GM18526 (cell line): ENCODE results near the gene LGALS7.

Experiments
- POLR2A ChIP-seq: IDR thresholded peaks from 3 replicates; pipeline ENCODE4 v1.6.1; 2011; ENCODE audit not compliant: insufficient read length; ENCODE audit errors: extremely low read depth

Gene LGALS7

GRCh38 chr19:38801359-38802095 is 28.2 kb upstream of the LGALS7 start:
- TF ChIP-seq POLR2A = no peak

- TF ChIP-seq POLR2A = no peak
These were observed 27.4 kb upstream of the LGALS7 start for GRCh38 chr19:38800577-38801347.

- TF ChIP-seq POLR2A = no peak
These were observed 25.8 kb upstream of the LGALS7 start for GRCh38 chr19:38799104-38799503.

GRCh38 chr19:38796154-38796553 is 22.8 kb upstream of the LGALS7 start:
- TF ChIP-seq POLR2A = no peak

GRCh38 chr19:38795549-38795948 is 22.2 kb upstream of the LGALS7 start:
- no peak for TF ChIP-seq POLR2A

GRCh38 chr19:38793671-38794070 is 20.4 kb upstream of the LGALS7 start:
- TF ChIP-seq POLR2A = no peak

- TF ChIP-seq POLR2A = no peak
These were observed 19.9 kb upstream of the LGALS7 start for GRCh38 chr19:38793177-38793576.

- TF ChIP-seq POLR2A = no peak
These were observed 19.2 kb upstream of the LGALS7 start for GRCh38 chr19:38792250-38793111.

- no peak for TF ChIP-seq POLR2A
These were observed 15.3 kb upstream of the LGALS7 start, which contains the start of gene LGALS7B for GRCh38 chr19:38788478-38789243. TSS of gene LGALS7B (plus strand) at chr19:38789200. CDS start at chr19:38789227, 27 bp downstream.

GRCh38 chr19:38786572-38787265 is 13.4 kb upstream of the LGALS7 start:
- no peak for TF ChIP-seq POLR2A

- no peak for TF ChIP-seq POLR2A
These were observed 11.9 kb upstream of the LGALS7 start for GRCh38 chr19:38785187-38785699.

- TF ChIP-seq POLR2A = no peak
These were observed 10.9 kb upstream of the LGALS7 start for GRCh38 chr19:38784224-38784623.

GRCh38 chr19:38781058-38781457 is 7.7 kb upstream of the LGALS7 start:
- TF ChIP-seq POLR2A = no peak

GRCh38 chr19:38780443-38780842 is 7.1 kb upstream of the LGALS7 start:
- TF ChIP-seq POLR2A = no peak
